Activated T-cell treated with anti-CD3 and anti-CD28 coated beads, Interleukin-2, amount 50 U/mL, for 48 hours (primary cell): Measurements from ENCODE around the gene TTC28.

Experiments
- DNase-seq, 2 experiments: peaks; one replicate each; pipeline ENCODE4 v3.0.0-alpha.2; 2020

Gene TTC28

GRCh38 chr22:27980424-27981148 is 699.1 kb downstream of the TTC28 start:
- no peak for DNase-seq

- no peak for DNase-seq
These were observed 700.8 kb downstream of the TTC28 start for GRCh38 chr22:27978802-27979201.

- no peak for DNase-seq
These were observed 701.3 kb downstream of the TTC28 start for GRCh38 chr22:27978317-27978716.

- DNase-seq = no peak
These were observed 703.1 kb downstream of the TTC28 start for GRCh38 chr22:27976586-27976985.

GRCh38 chr22:27975381-27976013 is 704.1 kb downstream of the TTC28 start:
- no peak for DNase-seq

- no peak for DNase-seq
These were observed 705.8 kb downstream of the TTC28 start for GRCh38 chr22:27973846-27974245.

- no peak for DNase-seq
These were observed 706.6 kb downstream of the TTC28 start for GRCh38 chr22:27972732-27973698.

- DNase-seq = no peak
These were observed 707.7 kb downstream of the TTC28 start for GRCh38 chr22:27971926-27972325.

- no peak for DNase-seq
These were observed 708.9 kb downstream of the TTC28 start for GRCh38 chr22:27970596-27971220.

- no peak for DNase-seq
These were observed 713.2 kb downstream of the TTC28 start for GRCh38 chr22:27966168-27967064.

- no peak for DNase-seq
These were observed 717.2 kb downstream of the TTC28 start for GRCh38 chr22:27962268-27963044.

- no peak for DNase-seq
These were observed 718.0 kb downstream of the TTC28 start for GRCh38 chr22:27961680-27962079.

GRCh38 chr22:27961182-27961581 is 718.5 kb downstream of the TTC28 start:
- no peak for DNase-seq

GRCh38 chr22:27959335-27960090 is 720.1 kb downstream of the TTC28 start:
- DNase-seq = no peak

GRCh38 chr22:27952779-27953178 is 726.9 kb downstream of the TTC28 start:
- DNase-seq = no peak

- no peak for DNase-seq
These were observed 727.5 kb downstream of the TTC28 start for GRCh38 chr22:27952091-27952490.

- no peak for DNase-seq
These were observed 730.2 kb downstream of the TTC28 start for GRCh38 chr22:27949421-27949820.

- no peak for DNase-seq
These were observed 731.1 kb downstream of the TTC28 start for GRCh38 chr22:27948569-27948968.

GRCh38 chr22:27947448-27947847 is 732.2 kb downstream of the TTC28 start:
- DNase-seq = no peak

- no peak for DNase-seq
These were observed 738.5 kb downstream of the TTC28 start for GRCh38 chr22:27941143-27941542.
